Stimulated activated CD4-positive, alpha-beta T cell treated with anti-CD3 and anti-CD28 coated beads, TNF-alpha, amount 100 ng/mL, for 24 hours (primary cell): Measurements from ENCODE around the gene JCHAIN.
"Not testable (repeated sequence)": the region's sequence is repeated elsewhere in the genome, so short reads cannot be mapped to it uniquely, and the experiment has no call there.

Experiments
- DNase-seq, 3 experiments: peaks; one replicate each; pipeline ENCODE4 v3.0.0-alpha.2; 2020; ENCODE audit warnings: low read depth in 3 of 3

JCHAIN gene

GRCh38 chr4:70688795-70689231 is 22.5 kb upstream of the JCHAIN start:
- DNase-seq, result no peak

GRCh38 chr4:70687821-70688794 is 21.8 kb upstream of the JCHAIN start, which contains the start of gene UTP3:
Gene UTP3, plus strand, starts transcription at chr4:70688532. Its CDS starts 146 bp downstream, at chr4:70688678.
- DNase-seq, result peak; percentile 94

- DNase-seq, result peak in 1 of 3 experiments; percentile 8
Observed at GRCh38 chr4:70687392-70687791, 21.1 kb upstream of the JCHAIN start.

- DNase-seq, result not testable (repeated sequence)
Observed at GRCh38 chr4:70682142-70682541, 15.8 kb upstream of the JCHAIN start.

- DNase-seq, result no peak
Observed at GRCh38 chr4:70681704-70682103, 15.4 kb upstream of the JCHAIN start.

- DNase-seq, result no peak
Observed at GRCh38 chr4:70680934-70681333, 14.6 kb upstream of the JCHAIN start.

GRCh38 chr4:70678383-70678999 is 12.2 kb upstream of the JCHAIN start:
- DNase-seq, result no peak

GRCh38 chr4:70676554-70677090 is 10.3 kb upstream of the JCHAIN start:
- DNase-seq, result no peak

GRCh38 chr4:70674731-70675130 is 8.4 kb upstream of the JCHAIN start:
- no peak for DNase-seq

- DNase-seq, result no peak
Observed at GRCh38 chr4:70674191-70674590, 7.9 kb upstream of the JCHAIN start.

GRCh38 chr4:70671091-70671490 is 4.8 kb upstream of the JCHAIN start:
- DNase-seq, result no peak

- DNase-seq, result no peak
Observed at GRCh38 chr4:70670332-70671014, 4.2 kb upstream of the JCHAIN start.

- no peak for DNase-seq
Observed at GRCh38 chr4:70667740-70668535, 1.6 kb upstream of the JCHAIN start.

GRCh38 chr4:70661309-70661922 is 4.9 kb downstream of the JCHAIN start:
- peak in 1 of 3 experiments; percentile 3 for DNase-seq

- no peak for DNase-seq
Observed at GRCh38 chr4:70660106-70660505, 6.2 kb downstream of the JCHAIN start.

- no peak for DNase-seq
Observed at GRCh38 chr4:70658418-70658817, 7.9 kb downstream of the JCHAIN start.

GRCh38 chr4:70657326-70657725 is 9.0 kb downstream of the JCHAIN start:
- no peak for DNase-seq

- no peak for DNase-seq
Observed at GRCh38 chr4:70654605-70655011, 11.7 kb downstream of the JCHAIN start.

GRCh38 chr4:70651864-70652506 is 14.3 kb downstream of the JCHAIN start:
- DNase-seq, result no peak

GRCh38 chr4:70650741-70651140 is 15.6 kb downstream of the JCHAIN start:
- not testable (repeated sequence) for DNase-seq
